ENCODE data around the gene RELCH.
A peak's percentile ranks its signal among the peaks of the same experiment; 100 is the strongest.

RELCH gene

DNA sequence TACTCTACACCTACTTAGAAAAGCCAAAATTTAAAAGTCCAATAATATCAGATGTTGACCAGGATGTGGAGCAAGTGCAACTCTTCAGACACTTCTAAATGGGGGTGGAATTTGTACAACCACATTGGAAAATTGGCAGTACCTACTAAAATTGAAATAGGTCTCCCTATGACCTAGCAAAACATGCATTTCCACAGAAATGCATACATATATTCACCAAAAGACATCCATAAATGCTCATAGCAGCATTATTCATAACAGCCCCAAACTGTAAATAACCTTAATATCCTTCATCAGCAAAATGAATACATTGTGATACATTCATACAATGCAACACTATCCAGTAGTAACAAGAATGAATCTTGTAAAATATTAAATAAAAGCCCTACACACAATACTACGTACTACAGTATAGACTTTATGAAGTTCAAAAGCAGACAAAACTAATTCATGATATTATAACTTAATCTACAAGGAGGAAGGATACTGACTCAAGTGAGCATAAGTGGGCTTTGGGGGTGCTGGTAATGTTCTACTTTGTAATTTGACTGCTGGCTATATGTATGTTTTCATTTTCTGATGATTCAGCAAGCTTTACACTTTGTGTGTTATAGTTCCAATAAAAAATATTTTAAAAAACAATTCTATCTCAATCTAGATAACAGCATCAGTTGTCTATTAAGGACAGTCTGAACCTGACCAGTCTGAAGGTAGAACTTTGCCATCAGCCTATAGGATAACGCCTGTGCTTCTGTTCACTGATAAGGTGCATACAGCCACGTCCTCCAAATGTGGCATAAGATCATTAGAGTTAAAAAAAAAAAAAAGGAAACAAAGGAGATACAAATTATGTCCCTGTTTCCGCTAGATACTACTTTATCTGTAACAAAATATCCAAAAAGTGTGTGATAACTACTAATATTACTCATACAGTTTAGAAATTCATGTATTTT lies 131.4 kb downstream of the RELCH start:
- FAIRE-seq (no peak), DNase-seq (ENCODE audit: insufficient read length, low spot score) (no peak)

DNA sequence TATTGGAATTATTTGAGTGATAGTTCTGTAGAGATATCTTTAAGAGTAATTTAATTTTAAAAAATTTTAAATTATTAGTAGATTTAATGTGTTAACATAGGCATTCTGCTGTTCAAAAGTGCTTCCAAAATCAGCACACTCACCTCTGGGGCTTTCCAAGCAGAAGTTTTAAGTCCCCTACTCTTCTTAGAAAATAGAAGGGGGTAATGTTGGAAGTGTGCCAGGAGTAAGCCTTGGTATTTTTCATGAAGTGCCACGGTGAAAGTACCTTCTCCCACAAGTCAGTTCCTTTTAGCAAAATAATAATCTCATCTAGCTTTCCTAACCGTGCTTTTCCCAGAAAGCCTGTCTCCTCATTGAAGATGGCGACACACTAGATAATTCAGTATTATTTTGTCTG lies 134.1 kb downstream of the RELCH start:
- FAIRE-seq (no peak), DNase-seq (ENCODE audit: insufficient read length, low spot score) (no peak)

DNA sequence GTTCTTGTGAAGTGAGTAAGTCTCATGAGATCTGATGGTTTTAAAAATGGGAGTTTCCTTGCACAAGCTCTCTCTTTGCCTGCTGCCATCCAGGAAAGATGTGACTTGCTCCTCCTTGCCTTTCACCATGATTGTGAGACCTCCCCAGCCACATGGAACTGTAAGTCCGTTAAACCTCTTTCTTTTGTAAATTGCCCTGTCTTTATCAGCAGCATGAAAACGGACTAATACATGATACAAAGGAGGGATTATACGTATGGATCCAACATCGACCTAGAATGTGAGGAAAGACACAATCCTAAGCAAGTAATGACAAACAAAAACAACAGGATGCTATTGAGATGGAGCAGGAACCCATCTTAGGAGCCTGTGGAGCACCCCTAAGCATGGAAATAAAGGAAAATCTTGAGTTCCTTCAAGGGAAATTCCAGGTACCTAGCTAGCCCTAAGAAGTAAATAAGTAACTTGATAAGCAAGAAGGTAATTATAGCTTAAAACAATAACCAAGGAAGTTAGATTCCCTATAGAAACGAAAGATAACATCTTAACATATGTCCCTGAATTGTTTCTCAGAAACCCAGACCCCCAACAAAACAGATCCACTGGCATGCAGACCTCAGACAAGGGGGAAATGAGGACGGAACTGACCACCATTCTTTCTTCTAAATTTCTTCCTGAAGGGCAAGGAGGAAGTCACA lies 136.6 kb downstream of the RELCH start:
- DNase-seq (ENCODE audit: insufficient read length, low spot score) (no peak), FAIRE-seq (no peak)

DNA sequence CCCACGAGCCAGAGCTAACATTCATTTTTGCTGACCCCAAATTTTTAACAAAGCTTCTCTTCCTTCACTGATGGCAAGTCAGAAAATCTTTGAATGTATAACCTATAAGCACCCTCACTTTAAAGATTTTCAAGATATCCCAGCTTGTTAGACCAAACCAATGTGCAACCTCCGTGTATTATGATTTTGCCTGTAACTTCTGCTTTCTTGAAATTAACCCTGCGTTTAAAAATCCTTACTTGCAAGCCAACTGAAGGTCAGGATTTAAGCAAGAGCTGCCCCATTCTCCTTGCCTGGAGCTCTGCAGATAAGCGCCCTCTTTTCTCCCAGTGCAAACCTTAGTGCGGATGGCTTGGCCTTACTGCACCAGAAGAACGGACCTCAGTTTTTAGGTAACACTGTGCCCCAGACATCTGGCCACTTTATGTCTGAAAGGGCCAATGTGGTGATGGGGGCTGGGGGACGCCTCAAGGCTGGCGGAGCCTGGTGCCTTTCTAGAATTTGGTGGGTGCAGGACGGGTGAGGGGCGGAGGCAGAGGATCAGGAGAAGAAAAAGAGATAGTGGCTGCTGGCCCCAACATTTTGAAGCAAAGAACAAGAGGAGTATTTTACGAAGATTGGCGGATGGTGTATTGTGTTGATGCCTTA lies 137.2 kb downstream of the RELCH start:
- FAIRE-seq (no peak), DNase-seq (ENCODE audit: insufficient read length, low spot score) (no peak)

DNA sequence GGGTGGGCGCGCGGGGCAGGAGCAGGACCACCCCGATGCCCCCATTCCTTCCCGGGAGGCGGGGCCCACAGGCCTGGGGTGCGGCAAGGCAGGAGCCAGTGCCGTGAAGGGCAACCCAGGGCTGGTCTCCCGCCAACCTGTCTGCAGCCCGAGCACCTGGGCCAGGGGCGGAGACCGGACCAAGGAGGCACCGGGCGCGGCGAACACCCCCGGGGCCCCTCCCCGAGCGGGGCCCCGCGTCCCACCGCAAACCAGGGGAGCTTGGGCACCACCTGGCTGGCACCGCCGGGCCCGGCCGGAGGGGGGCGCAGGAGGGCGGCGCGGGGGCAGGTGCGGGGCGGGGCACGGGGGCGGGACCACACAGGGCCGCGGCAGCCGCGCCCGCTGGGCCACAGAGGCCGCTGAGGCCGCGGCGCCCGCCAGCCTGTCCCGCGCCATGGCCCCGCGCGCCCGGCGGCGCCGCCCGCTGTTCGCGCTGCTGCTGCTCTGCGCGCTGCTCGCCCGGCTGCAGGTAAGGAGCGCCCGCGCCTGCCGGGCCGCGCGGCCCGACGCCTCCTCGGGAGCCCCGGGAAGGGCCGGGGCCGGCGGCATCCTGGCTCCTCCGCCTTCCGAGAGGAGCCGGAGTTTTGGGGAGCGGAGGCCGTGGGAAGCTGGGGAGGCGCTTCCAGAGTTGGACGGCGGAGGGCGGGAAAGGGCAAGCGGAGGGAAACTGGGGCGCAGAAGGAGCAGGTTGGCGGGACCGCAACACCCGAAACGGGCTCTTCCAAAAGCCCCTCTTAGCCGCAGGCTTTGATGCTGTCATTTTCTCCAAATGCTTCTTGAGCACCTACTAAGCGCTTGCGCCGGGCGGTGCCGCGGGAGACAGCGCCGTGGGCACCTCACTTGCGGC lies 138.1 kb downstream of the RELCH start, which contains the start of gene TNFRSF11A:
TNFRSF11A (plus strand) TSS at position 394 of the 889 bp plus-strand sequence; CDS start at position 437, 43 bp downstream.
- FAIRE-seq, result no peak

DNA sequence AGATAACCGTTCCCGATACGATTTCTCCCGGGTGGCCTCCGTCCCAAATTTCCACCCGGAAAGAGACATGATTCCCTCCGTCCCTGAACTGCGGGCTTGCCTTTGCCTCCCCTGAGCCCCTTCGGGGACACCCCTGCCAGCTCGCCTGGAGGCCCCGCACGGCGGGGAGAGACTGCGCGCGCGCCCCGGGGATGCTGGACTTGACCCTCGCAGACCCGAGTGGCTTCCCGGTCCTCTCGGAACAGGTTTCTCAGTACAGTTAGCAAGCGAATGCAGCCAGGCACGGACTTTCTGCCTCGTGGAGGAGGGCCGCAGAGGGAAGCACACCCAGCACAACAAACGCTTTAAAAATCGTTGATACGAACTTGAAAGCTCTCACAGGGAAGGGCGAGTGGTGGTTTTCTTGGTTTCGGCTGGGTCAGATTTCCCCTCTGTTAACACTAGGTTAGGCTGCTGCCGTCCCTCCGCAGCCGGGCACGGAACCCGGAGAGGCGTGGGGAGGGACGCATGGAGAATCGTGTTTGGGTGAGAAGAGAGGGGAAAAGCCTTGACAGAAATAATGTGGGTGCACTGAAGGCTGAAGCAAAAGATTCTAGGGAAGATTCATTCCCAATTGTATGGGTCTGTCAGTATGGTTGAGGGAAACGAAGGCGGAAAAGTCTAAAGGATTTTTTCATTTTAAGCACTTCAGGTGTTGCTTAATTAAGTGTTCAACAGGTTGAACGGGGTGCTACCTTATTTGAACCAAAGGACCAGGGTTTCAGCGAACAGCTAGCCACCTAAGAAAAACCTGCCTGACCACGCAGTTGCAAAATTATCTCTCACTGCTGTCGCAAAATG lies 139.0 kb downstream of the RELCH start:
- no peak for FAIRE-seq
- DNase-seq (ENCODE audit: insufficient read length, low spot score), result no peak

More for the DNA sequence above, 138.1 kb downstream of the RELCH start, which contains the start of gene TNFRSF11A:
- peak; percentile 47 for DNase-seq (ENCODE audit: insufficient read length, low spot score)

DNA sequence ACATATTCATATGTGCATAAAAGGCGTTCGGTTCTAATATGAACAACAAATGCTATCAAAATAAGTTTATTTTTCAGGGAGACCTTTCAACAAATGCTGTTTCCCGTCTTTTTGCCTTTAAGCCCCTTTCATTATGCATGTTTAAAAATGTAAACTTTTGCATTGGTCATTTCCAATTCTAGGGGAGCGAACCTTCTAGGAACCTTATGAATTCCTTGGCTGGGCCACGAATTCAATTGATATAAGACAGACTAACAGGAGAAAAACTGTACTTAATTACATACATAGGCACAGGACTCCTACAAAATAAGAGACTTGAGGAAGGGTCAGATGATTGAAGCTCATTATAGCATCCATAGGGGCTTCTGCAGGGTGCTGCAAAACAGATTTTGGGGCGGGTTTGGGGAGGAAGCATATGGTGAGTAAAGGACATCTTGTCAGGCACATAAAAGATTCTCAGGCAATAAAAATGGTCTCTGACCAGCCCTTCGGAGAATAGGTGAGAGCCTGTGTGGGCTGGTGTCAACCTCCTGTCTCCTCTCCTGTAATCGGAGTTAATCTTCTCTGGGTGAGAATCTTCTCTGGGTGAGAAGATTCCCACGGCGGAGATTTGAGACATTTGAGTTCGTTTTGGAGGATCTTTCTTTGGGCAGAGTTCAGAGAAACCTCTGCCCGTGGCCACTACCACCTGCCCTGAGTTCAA lies 139.7 kb downstream of the RELCH start:
- no peak for DNase-seq (ENCODE audit: insufficient read length, low spot score)
- FAIRE-seq, result no peak

DNA sequence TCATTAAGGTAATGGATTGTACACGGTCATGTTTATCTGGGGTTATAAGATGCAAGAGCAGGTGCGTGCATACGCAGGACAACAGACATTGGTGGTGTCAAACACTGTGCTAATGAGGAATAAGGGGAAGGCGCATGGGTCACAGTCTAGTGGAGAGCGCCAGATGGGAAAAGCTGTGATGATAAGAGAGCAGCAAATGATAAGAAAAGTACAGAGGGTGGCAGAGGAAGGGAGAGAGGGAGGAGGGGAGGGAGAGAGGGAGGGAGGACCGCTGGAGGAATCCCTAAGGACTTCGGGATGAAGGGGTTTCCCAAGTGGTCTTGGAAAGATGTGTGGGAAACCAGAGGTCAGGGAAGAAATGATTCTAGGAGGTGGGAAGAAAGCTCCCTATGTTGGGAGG lies 140.9 kb downstream of the RELCH start:
- FAIRE-seq (no peak), DNase-seq (ENCODE audit: insufficient read length, low spot score) (no peak)

DNA sequence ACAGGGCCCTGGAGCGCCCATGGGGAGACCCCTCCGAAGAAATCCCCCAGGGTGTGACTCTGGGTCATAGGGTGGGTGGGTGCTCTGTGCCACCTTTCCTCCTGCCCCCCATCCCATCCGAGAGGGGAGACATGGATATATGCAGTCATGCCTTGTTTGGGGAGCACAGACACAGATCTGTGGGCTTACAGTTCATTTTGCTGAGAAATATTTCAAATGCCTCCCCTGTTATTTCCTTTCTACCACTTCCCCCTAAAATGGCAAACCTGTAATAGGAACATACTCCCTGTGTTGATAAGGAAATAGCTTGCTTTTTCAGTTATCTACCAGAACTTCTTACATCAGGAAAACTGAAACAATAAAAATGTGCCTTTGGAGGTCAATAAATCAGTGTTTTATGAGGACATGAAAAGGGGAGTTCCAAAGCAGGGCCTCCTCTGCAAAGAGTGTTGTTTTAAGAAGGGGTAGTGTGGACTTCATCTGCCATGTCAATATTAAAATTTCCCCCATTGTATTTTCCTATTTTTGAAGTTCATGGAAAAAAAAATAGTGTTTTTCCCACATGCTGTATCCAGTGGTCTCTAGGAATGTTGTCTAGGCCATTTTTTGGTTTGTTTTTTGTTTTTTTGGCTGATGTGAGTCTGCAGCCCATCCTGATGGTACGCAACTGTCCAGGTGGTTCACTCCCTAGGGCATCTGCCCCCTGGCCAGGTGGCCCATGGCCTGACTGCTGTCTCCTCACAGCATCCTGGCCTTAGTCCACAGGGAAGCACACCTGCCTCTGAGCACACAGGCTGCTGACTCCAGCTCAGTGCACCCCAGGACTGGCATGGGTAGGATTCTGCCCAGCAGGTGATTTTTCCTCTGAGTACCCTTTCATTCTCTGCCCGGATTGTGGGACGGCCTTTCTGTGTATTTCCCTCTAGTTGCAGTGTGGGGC lies 141.8 kb downstream of the RELCH start:
- no peak for DNase-seq (ENCODE audit: insufficient read length, low spot score)
- no peak for FAIRE-seq

DNA sequence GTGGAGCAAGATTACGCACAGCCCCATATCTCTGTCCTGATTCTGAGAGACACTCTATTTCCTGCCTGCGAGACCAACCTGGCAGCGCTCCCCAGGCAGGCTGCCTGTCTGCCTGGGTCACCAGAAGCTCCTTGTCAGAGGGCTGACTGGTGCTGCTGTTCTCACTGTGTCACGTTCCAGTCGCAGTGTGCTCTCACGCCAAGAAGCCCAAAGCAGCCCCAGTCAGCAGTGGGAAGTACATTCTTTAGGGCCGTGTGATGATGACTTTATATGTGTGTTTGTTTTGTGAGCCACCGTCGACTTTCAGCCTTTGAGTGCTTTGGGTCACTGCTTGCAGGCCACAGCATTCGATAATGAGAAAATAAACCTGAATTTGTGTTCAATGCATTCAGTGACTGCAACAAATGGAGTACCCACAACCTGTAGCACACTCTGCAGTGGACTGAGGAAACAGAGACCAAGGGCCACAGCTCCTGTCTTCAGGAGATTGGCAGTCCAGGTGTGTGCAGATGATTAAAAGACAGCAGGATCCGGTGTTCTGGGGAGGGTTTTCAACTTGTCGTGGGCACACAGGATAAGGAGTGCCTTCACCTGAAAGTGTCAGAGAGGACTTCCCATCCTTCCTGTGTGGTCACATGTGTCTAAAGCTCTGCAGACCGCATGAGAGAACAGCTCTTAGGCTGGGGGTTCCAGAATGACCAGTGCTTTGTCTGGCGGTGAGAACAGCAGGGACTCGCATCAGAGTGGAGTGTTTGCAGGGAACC lies 142.8 kb downstream of the RELCH start:
- DNase-seq (ENCODE audit: insufficient read length, low spot score) (no peak), FAIRE-seq (no peak)

DNA sequence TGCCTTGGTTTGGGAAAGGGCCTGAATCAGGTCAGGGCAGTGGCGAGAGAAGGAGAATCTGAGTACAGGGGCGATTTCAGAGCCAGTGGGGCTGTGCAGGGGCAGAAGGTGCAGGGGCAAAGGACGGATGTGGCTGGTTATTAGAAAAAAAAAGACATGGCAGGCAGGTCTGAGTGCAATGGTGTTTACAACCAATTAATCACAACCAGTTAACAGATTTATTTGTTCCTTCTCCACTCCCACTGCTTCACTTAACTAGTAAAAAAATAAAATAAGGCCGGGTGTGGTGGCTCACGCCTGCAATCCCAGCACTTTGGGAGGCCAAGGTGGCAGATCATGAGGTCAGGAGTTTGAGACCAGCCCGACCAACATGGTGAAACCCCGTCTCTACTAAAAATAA lies 143.6 kb downstream of the RELCH start:
- DNase-seq (ENCODE audit: insufficient read length, low spot score), result no peak
- no peak for FAIRE-seq

DNA sequence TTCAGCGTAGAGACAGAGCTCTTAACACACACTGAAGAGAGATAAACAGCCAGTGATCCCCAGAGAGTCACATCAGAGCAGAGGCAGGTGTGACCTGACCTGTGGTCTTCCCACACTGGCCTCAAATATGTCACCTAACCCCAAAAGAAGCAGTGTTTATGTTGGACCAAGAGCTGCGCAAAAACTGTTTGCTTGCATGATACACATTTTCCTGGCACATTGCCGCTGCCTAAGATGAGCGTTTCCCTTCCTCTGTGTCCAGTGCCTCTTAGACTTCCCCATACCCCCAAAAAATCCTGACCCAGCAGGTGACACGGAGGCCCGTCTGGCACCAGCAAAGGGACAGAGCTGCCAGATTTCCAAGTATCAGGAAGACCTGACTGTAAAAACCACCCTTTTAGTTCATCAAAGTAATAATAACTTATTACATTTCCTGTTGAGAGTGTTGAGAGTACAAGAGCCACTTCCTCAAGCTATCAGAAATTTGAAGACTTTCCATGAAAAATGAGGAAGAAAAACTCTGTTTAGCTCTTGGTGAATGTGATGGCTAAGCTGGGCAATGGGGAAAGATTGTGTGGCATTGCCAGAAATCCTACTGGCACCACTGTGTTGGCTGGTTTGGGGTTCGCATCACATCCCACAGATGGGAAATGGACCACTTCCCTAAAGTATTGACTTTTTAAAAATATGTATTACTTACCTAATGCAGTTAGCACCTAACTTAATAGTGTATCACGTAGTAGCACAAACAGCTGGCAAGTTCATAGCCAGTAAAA lies 144.7 kb downstream of the RELCH start:
- DNase-seq (ENCODE audit: insufficient read length, low spot score), result no peak
- no peak for FAIRE-seq

DNA sequence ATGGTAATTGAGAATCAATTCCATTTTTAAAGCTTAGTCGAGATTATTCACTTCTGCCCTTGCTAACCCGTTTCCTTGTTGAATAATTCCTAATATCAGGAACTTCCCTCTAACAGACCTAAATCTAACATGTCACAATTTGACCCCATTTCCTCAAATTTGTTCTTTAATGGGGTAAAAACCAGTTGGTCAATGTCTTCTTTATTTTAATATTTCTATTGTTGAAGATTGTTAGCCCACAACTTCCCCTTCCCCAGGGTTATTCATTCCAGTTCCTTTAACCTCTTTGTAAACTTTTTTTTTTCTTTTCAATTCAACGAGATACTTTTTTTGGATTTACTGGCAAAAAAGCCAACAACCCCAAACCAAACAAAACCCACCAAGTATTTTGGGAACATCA lies 145.4 kb downstream of the RELCH start:
- FAIRE-seq, result no peak
- no peak for DNase-seq (ENCODE audit: insufficient read length, low spot score)

DNA sequence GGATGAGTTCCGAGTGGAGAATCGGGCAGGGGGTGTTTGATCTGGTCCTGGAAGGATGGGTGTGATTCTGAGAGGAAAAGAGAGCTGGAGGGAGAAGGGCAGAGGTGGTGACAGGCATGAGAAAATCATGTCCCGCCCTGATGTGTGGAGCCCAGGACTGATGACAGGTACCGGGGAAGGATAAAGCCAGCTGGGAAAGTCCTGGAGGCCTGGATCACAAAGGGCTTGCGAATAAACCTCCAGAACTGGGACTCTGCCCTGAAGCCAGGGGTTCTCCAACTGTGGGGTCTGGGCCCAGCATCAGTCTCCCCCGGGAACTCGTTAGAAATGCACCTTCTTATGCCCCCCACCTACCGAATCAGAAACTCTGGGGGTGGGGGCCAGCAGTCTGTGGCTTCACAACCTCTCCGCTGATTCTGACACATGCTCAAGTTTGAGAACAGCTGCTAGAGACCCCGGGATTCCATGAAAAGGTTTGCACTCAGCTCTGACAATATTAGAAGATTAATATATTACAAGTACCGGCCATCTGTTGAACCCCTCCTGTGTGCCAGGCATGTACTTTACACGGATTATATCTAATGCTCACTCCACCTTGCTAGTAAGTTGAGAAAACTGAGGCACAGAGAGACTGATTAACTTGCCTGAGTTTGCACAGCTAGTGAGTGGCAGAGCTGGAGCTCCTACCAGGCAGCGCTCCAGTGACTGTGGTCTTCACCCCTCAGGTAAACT lies 146.1 kb downstream of the RELCH start:
- DNase-seq (ENCODE audit: insufficient read length, low spot score) (no peak), FAIRE-seq (no peak)

DNA sequence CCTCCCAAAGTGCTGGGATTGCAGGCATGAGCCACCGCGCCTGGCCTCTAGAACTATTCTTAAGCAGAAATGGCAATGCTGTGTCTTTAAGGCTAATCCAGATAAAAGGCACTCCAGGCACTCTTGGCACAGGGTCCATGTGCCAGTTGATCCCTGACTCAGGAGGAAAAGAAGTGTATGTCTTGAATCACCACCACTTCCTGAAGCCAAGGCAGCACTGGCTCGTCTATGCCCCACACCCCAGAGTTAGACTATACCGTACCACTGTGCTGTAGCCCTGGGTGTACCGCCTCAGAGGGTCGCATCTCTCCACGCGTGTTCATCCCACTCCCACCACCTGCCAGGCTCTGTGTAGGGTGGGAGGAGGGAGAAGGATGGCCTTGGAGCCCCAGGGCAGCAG lies 147.1 kb downstream of the RELCH start:
- no peak for FAIRE-seq
- no peak for DNase-seq (ENCODE audit: insufficient read length, low spot score)

DNA sequence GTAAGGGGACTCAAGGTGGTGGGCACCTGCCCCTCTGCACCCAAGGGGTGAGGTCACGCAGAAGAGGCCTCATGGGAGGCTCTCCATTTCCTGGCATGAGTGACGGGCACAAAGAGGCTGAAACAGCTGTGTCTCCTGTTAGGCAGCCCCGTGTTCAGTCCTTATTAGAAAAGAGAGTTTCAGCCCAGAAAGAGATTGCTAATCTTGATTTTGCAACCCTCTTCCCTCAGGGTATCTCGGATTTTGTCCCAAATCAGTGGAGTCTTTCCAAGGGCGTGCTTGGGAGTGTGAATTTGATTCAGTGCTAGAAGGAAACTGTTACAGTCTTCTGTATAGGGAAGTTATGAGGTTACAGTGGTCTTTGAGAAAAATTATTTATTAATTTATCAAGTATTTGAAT lies 148.4 kb downstream of the RELCH start:
- no peak for DNase-seq (ENCODE audit: insufficient read length, low spot score)
- FAIRE-seq, result no peak
